ENCODE results near the gene AADACL2. TPM values are rescaled to one million over a fixed set of nuclear protein-coding genes. Genes with fewer than 3 reads are reported as not detected.
"Not testable (repeated sequence)": the region's sequence is repeated elsewhere in the genome, so short reads cannot be mapped to it uniquely, and the experiment has no call there.

Gene AADACL2
- total RNA-seq, 4 donors from 2014 or later: not detected

- WGBS, 2 donors (ENCODE audit: low coverage in 1 of 2): 82 to 83% methylated on average over 2 of the region's 2 CpGs
- Histone ChIP-seq H3K4me3 (no peak overlapping the region), H3K27me3 (no peaks in the 10 kb centered on the region), H3K36me3 (no peaks in the 10 kb centered on the region), H3K9me3 (peaks cover 4% of the 10 kb centered on the region in 2 donors), H3K27ac (no peak overlapping the region), H3K4me1 (no peaks in the 10 kb centered on the region)
- intact Hi-C loops (cut with DNase I; ENCODE audit: low total_unique reads) (no loop called here), in situ Hi-C loops (cut with MboI; ENCODE audit: low pct_ligation_motif_present in 1 of 4, low pct_unique_long_range_greater_than_20kb in 1 of 4, low sequenced_read_pairs in 3 of 4) (no loop called here)
- DNase-seq: no peak
- TF ChIP-seq CTCF (IDR thresholded peaks at IDR 0.05) (no peak), EP300 (IDR thresholded peaks at IDR 0.05; ENCODE audit: low read depth) (no peak), POLR2AphosphoS5 (IDR thresholded peaks at IDR 0.05) (no peak), POLR2A (IDR thresholded peaks at IDR 0.05) (no peak)
Measured at GRCh38 chr3:151750678-151751077, 17.0 kb downstream of the AADACL2 start.

- intact Hi-C loops (cut with DNase I; ENCODE audit: low total_unique reads): no loop called here
- no peaks in the 10 kb centered on the region for H3K4me1 ChIP-seq
- no peak overlapping the region for H3K27ac ChIP-seq
- H3K27me3 ChIP-seq: no peaks in the 10 kb centered on the region
- no peak for TF ChIP-seq CTCF (IDR thresholded peaks at IDR 0.05)
- TF ChIP-seq EP300 (IDR thresholded peaks at IDR 0.05; ENCODE audit: low read depth): no peak
- TF ChIP-seq POLR2A (IDR thresholded peaks at IDR 0.05): no peak
- TF ChIP-seq POLR2AphosphoS5 (IDR thresholded peaks at IDR 0.05): no peak
- H3K36me3 ChIP-seq: no peaks in the 10 kb centered on the region
- H3K4me3 ChIP-seq: no peak overlapping the region
- no peak for DNase-seq
- 65% methylated on average over 1 of the region's 1 CpG; no CpG with 5 or more reads in 1 of the 2 donors for WGBS, 2 donors (ENCODE audit: low coverage in 1 of 2)
- in situ Hi-C loops (cut with MboI; ENCODE audit: low pct_ligation_motif_present in 1 of 4, low pct_unique_long_range_greater_than_20kb in 1 of 4, low sequenced_read_pairs in 3 of 4): no loop called here
- peaks cover 4% of the 10 kb centered on the region in 2 donors for H3K9me3 ChIP-seq
Measured at GRCh38 chr3:151751161-151751560, 17.4 kb downstream of the AADACL2 start.

- DNase-seq: no peak
- intact Hi-C loops (cut with DNase I; ENCODE audit: low total_unique reads) (no loop called here), in situ Hi-C loops (cut with MboI; ENCODE audit: low pct_ligation_motif_present in 1 of 4, low pct_unique_long_range_greater_than_20kb in 1 of 4, low sequenced_read_pairs in 3 of 4) (no loop called here)
Measured at GRCh38 chr3:151753846-151754245, 20.1 kb downstream of the AADACL2 start.

GRCh38 chr3:151761581-151761980 lies 27.9 kb downstream of the AADACL2 start:
- WGBS, 2 donors (ENCODE audit: low coverage in 1 of 2): 80 to 93% methylated on average over 1 of the region's 1 CpG
- intact Hi-C loops (cut with DNase I; ENCODE audit: low total_unique reads): no loop called here
- H3K4me1 ChIP-seq: no peaks in the 10 kb centered on the region
- no peak overlapping the region for H3K27ac ChIP-seq
- H3K27me3 ChIP-seq: no peaks in the 10 kb centered on the region
- DNase-seq: no peak
- no peaks in the 10 kb centered on the region for H3K36me3 ChIP-seq
- H3K9me3 ChIP-seq: peaks cover 0 to 7% of the 10 kb centered on the region in 2 donors
- in situ Hi-C loops (cut with MboI; ENCODE audit: low pct_ligation_motif_present in 1 of 4, low pct_unique_long_range_greater_than_20kb in 1 of 4, low sequenced_read_pairs in 3 of 4): no loop called here
- TF ChIP-seq POLR2A (IDR thresholded peaks at IDR 0.05) (no peak), CTCF (IDR thresholded peaks at IDR 0.05) (no peak), POLR2AphosphoS5 (IDR thresholded peaks at IDR 0.05) (no peak), EP300 (IDR thresholded peaks at IDR 0.05; ENCODE audit: low read depth) (no peak)
- no peak overlapping the region for H3K4me3 ChIP-seq

More at GRCh38 chr3:151753846-151754245, 20.1 kb downstream of the AADACL2 start:
- Histone ChIP-seq H3K36me3 (no peaks in the 10 kb centered on the region), H3K27ac (no peak overlapping the region), H3K9me3 (peaks cover 1% of the 10 kb centered on the region in 2 donors), H3K4me3 (no peak overlapping the region), H3K4me1 (no peaks in the 10 kb centered on the region), H3K27me3 (no peaks in the 10 kb centered on the region)
- 73 to 90% methylated on average over 3 to 4 of the region's 4 CpGs for WGBS, 2 donors (ENCODE audit: low coverage in 1 of 2)
- TF ChIP-seq CTCF (IDR thresholded peaks at IDR 0.05) (no peak), POLR2AphosphoS5 (IDR thresholded peaks at IDR 0.05) (no peak), EP300 (IDR thresholded peaks at IDR 0.05; ENCODE audit: low read depth) (no peak), POLR2A (IDR thresholded peaks at IDR 0.05) (no peak)

GRCh38 chr3:151764699-151765098 lies 31.0 kb downstream of the AADACL2 start:
- H3K9me3 ChIP-seq; H3K27me3 ChIP-seq; DNase-seq; H3K36me3 ChIP-seq; H3K4me1 ChIP-seq; intact Hi-C loops (cut with DNase I; ENCODE audit: low total_unique reads); in situ Hi-C loops (cut with MboI; ENCODE audit: low pct_ligation_motif_present in 1 of 4, low pct_unique_long_range_greater_than_20kb in 1 of 4, low sequenced_read_pairs in 3 of 4); H3K27ac ChIP-seq; H3K4me3 ChIP-seq: not testable (repeated sequence)
- 72 to 82% methylated on average over 1 of the region's 1 CpG for WGBS, 2 donors (ENCODE audit: low coverage in 1 of 2)

All from transverse colon (tissue), 4 donors.